Stimulated activated CD4-positive, alpha-beta T cell treated with anti-CD3 and anti-CD28 coated beads, Interleukin-12 subunit alpha, Interleukin-12 subunit beta, amount 100 ng/mL, for 24 hours (primary cell): Measurements from ENCODE around the gene SEMA3F.

Experiments
- DNase-seq, 2 experiments: peaks; one replicate each; pipeline ENCODE4 v3.0.0-alpha.2; 2020; ENCODE audit warnings: low read depth in 2 of 2

SEMA3F gene

GRCh38 chr3:50132421-50133282, 22.5 kb upstream of the SEMA3F start:
- DNase-seq = no peak

- DNase-seq = no peak
Observed at GRCh38 chr3:50133283-50133615, 21.9 kb upstream of the SEMA3F start.

- DNase-seq = no peak
Observed at GRCh38 chr3:50134367-50134766, 20.8 kb upstream of the SEMA3F start.

- DNase-seq = no peak
Observed at GRCh38 chr3:50135964-50136363, 19.2 kb upstream of the SEMA3F start.

GRCh38 chr3:50136714-50137405, 18.3 kb upstream of the SEMA3F start:
- no peak for DNase-seq

- DNase-seq = no peak
Observed at GRCh38 chr3:50137531-50137930, 17.6 kb upstream of the SEMA3F start.

- no peak for DNase-seq
Observed at GRCh38 chr3:50138266-50139200, 16.6 kb upstream of the SEMA3F start.

GRCh38 chr3:50139308-50139707, 15.8 kb upstream of the SEMA3F start:
- DNase-seq = no peak

- DNase-seq = no peak
Observed at GRCh38 chr3:50139718-50140423, 15.3 kb upstream of the SEMA3F start.

GRCh38 chr3:50140990-50141389, 14.1 kb upstream of the SEMA3F start:
- DNase-seq = no peak

GRCh38 chr3:50146316-50146901, 8.7 kb upstream of the SEMA3F start:
- DNase-seq = no peak

GRCh38 chr3:50147016-50147415, 8.1 kb upstream of the SEMA3F start:
- no peak for DNase-seq

- DNase-seq = no peak
Observed at GRCh38 chr3:50147447-50147846, 7.7 kb upstream of the SEMA3F start.

GRCh38 chr3:50147861-50148260, 7.3 kb upstream of the SEMA3F start:
- DNase-seq = no peak

GRCh38 chr3:50150404-50150750, 4.7 kb upstream of the SEMA3F start:
- no peak for DNase-seq

GRCh38 chr3:50150863-50151686, 4.0 kb upstream of the SEMA3F start:
- no peak for DNase-seq

- DNase-seq = no peak
Observed at GRCh38 chr3:50151728-50152127, 3.4 kb upstream of the SEMA3F start.

GRCh38 chr3:50153782-50154475, 1.2 kb upstream of the SEMA3F start:
- DNase-seq = no peak

- DNase-seq = no peak
Observed at GRCh38 chr3:50154476-50154839, 666 bp upstream of the SEMA3F start.

- DNase-seq = no peak
Observed at GRCh38 chr3:50155491-50155878, 361 bp downstream of the SEMA3F start.
